ENCODE results near the gene ADARB1.

ADARB1 gene

DNA sequence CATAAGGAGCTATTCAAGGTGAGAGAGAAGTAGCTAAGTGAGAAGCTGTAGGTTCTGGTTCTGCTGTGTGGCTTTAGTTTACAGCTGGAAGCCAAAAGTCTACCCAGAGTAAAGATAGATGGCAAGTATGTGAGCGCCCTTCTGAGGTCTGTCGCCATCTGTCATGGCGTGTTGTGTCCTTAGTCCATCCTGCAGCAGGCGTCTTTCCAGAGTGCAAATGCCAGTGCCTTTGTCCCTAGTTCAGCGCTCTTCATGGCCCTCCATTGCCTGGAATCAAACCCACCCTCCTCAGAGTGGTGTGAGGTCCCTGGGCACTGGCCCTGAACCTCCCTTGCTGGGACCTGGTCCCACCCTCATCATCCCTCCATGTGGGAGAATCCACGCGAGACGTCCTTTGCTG, 96.6 kb downstream of the ADARB1 start:
- no peak for DNase-seq (ENCODE audit: low read depth in 2 of 2)

DNA sequence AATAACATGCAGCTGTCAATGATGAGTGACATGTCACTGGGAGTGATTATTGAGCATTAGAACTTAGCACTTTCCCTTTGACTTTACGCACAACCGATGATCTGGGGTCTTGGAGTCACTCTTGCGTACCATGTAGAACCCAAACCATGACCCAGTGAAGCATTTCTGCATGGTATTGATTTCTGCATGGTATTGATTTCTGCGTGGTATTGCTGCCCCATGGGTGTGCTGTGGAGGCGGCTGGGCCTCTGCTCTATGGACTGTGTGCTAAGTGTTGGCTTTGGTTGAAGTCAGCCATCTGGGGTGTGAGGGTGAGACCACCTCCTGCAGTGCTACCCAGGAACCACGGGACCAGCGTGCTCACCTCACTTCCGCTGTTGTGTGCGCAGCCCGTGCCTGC, 98.0 kb downstream of the ADARB1 start:
- no peak for DNase-seq (ENCODE audit: low read depth in 2 of 2)

DNA sequence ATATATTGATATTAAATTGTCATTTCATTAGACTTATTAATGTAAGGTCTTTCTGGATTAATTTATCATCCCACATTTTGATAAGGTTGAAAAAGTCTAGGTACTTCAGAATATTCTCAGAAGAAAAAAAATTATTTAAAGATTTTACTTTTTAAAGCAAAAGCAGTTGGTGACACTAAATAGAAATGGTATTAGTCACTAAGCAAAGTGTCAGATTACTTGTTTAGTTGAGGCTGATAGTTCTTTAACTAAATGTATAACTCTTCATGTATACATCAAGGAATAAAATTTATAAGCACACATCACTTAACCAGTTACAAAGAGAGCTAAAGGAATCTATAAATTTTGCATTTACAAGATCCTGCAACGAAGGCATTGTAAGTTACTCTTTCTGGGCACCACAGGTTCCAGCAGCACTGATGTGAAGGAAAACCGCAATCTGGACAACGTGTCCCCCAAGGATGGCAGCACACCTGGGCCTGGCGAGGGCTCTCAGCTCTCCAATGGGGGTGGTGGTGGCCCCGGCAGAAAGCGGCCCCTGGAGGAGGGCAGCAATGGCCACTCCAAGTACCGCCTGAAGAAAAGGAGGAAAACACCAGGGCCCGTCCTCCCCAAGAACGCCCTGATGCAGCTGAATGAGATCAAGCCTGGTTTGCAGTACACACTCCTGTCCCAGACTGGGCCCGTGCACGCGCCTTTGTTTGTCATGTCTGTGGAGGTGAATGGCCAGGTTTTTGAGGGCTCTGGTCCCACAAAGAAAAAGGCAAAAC, 101.1 kb downstream of the ADARB1 start:
- DNase-seq (ENCODE audit: low read depth in 2 of 2) = no peak

DNA sequence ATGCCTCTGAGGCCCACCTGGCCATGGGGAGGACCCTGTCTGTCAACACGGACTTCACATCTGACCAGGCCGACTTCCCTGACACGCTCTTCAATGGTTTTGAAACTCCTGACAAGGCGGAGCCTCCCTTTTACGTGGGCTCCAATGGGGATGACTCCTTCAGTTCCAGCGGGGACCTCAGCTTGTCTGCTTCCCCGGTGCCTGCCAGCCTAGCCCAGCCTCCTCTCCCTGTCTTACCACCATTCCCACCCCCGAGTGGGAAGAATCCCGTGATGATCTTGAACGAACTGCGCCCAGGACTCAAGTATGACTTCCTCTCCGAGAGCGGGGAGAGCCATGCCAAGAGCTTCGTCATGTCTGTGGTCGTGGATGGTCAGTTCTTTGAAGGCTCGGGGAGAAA, 101.8 kb downstream of the ADARB1 start:
- DNase-seq (ENCODE audit: low read depth in 2 of 2) = no peak

DNA sequence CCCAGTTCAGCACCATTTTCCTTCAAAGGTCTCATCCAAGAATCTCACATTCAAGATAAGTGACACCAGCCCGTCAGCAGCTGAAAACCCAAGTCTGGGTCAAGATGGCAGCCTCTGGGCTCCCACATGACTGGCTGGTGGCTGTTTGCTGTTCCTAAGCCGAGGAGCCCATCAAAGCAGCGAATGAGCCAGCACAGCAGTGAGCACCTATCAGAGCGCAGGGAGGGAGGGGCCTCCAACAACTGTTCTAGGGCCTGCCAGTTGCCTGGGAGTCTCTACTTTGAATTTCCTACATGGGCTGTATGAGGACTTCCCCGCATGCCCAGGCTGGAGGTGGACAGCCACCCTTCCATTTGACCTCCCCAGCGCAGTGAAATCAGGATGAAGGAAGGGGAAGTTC, 102.7 kb downstream of the ADARB1 start:
- no peak for DNase-seq (ENCODE audit: low read depth in 2 of 2)

DNA sequence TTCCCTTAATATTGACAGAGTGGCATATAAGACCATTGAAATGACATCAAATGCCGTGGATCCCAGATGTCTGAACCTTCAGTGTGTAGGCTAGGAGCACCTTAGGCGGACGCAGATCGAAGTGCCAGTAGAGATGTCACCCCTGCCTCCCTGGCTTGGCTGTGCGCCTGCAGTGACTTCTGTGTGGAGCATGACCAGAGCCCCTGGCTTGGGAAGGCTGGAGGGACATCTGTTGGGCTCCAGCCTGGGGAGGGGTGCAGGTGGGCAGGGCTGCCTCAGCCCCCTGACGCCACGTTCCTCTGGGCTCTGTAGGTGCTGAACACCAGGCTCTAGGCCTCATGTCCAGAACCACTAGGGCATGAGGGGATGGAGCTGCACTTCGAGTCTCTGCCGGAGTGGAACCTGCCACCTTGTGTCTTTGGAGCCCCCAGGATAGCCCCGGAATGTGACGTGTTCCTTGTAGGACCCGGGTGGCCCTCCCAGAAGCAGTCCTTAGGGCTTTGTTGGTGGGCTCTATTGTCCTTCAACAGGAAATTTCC, 103.8 kb downstream of the ADARB1 start:
- DNase-seq (ENCODE audit: low read depth in 2 of 2) = no peak

DNA sequence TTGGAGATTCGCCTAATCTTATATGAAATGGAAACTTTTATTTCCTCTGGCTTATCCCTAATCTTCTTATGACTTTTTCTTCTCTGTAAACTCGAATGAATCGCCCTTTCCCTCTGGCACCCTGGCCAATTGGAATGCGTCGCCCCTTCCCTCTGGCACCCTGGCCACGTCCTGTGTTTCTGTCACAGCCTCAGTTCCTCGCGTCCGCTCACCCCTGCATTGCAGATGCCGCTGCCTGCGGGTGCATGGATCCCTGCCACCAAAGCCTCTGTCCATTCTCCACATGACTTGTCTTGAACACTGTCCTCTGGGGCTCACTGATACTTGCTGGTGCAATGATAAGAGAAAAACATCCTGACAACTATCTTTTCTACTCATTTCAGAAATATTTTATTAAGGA, 104.6 kb downstream of the ADARB1 start:
- no peak for DNase-seq (ENCODE audit: low read depth in 2 of 2)

DNA sequence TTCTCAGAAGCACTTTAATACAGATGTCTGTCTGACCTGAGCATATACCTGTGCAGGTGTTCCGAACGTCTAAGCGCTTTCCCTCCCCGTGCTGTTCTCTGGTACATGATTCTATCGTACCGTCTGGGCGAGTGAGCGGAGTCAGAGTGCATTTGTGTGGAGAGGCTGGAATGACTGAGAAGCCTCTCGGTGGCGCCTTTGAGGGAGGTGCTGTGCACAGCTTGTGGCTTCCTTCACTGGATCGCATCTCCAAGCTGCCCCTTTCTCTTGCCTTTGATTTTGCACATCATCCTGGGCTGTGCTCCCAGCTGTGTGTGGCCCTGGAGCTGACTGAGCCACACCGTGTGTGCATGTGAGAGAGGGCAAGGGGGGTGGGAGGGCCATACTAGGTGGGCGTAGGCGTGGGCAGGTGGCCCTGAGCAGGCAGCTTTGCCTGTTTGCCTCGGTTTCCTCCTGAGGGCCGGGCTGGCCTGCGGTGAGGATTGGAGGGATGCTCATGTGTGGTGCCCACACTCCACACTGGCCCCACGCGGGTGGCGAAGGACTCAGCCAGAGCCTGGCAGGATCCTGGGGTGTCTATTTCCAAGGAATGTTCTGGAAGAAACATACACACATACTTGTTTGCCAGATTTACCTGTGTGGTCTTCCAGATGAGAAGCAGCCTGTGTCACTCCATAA, 105.3 kb downstream of the ADARB1 start:
- no peak for DNase-seq (ENCODE audit: low read depth in 2 of 2)

DNA sequence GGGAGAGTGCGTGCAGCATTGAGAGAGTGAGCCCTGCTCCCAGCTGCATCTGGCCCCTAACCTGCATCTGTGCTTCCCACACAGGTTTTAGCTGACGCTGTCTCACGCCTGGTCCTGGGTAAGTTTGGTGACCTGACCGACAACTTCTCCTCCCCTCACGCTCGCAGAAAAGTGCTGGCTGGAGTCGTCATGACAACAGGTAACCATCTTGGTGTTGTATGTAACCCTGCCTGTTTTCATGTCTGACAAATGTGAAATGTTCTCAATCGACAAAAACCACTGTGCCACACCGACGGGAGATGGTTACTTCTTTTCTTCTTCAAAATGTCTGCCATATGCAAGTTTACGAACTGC, 105.8 kb downstream of the ADARB1 start:
- DNase-seq (ENCODE audit: low read depth in 2 of 2) = no peak

DNA sequence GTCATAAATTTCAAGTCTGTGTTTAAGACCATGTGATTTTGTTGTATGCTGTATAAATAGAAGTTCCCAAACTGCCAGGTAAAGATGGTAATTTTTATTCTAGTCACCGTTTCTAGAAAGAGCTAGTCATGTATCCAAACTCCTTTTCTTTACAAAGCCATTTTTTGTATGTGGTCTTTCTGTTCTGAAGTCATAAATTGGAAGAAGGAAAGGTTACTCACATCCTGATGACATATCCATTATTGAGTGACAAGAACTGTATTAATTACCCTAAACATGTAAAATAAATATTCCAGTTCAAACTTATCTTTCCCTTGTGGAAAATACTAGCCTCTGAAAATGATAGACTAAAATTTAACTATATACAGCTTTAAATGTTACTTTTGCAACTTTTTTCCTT, 108.6 kb downstream of the ADARB1 start:
- no peak for DNase-seq (ENCODE audit: low read depth in 2 of 2)

DNA sequence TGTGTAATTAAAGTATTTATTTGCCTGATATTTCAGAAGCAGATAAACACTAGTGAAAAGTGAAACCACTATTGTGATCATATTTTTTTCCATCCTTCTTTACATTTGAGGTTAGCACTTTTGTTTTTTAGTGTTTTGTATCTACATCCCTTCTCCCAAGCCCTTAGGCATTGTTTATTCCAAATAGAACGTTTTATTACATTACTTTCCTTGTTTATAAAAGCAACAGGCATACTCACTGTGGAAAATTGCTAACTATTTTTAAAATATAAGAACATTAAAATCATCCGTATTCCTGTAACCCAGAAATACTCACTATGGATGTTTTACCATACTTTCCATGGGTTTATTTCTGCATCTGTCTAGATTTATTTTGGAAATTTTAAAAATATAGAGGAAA, 109.5 kb downstream of the ADARB1 start:
- no peak for DNase-seq (ENCODE audit: low read depth in 2 of 2)

DNA sequence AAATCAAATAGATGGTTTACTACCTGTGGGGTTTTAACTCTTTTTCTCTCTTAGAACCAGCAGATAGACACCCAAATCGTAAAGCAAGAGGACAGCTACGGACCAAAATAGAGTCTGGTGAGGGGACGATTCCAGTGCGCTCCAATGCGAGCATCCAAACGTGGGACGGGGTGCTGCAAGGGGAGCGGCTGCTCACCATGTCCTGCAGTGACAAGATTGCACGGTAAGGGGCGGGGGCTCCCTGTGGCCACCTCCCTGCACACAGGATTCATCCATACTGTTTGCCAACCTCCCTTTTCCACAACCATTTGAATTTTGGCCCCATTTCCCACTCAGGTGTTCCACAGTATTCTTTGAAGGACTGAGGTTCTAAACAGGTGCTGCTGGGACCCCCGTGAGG, 110.5 kb downstream of the ADARB1 start:
- no peak for DNase-seq (ENCODE audit: low read depth in 2 of 2)

DNA sequence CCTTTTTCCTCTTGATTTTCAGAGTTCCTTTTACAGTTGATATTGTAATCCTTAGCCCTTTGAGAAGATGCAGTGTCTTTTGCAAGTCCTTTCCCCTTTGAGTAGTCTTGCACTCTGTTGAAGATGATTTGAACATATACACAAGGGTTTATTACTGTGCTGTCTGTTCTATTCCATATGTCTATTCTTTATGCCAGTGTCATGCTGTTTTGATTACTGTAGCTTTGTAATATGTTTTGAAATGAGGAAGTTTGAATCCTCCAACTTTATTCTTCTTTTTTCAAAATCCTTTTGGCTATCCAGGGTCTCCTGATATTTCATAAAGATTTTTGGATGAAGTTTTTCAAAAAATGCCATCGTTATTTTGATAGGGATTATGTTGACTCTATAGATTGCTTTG, 112.3 kb downstream of the ADARB1 start:
- no peak for DNase-seq (ENCODE audit: low read depth in 2 of 2)

DNA sequence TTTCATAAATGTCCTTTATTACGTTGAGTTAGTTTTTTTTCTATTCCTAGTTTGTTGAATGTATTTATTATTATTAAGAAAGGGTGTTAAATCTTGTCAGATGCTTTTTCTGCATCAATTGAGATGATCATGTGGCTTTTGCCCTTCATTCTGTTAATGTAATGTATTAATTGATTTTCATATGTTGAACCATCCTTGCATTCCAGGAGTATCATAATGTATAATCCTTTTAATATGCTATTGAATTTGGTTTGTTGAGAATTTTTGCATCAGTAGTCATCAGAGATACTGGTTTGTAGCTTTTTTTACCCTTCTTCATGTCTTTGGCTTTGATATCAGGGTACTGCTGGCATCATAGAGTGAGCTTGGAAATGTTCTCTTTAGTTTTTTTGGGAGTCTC, 113.3 kb downstream of the ADARB1 start:
- no peak for DNase-seq (ENCODE audit: low read depth in 2 of 2)

DNA sequence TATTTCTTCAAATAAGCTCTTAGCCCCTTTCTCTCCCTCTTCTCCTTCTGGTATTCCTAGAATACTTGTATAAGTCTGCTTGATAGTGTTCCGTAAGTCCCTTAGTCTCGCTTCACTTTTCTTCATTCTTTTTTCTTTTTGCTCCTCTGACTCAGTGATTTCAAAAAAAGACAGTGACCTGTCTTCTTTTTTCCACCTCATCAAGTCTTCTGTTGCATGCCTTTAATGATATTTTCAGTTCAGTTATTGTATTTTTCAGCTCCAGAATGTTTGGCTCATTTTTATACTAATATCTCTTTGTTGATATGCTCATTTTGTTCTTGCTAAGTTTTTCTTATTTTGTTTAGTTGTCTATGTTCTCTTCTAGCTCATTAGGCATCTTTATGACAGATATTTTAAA, 115.6 kb downstream of the ADARB1 start:
- no peak for DNase-seq (ENCODE audit: low read depth in 2 of 2)

DNA sequence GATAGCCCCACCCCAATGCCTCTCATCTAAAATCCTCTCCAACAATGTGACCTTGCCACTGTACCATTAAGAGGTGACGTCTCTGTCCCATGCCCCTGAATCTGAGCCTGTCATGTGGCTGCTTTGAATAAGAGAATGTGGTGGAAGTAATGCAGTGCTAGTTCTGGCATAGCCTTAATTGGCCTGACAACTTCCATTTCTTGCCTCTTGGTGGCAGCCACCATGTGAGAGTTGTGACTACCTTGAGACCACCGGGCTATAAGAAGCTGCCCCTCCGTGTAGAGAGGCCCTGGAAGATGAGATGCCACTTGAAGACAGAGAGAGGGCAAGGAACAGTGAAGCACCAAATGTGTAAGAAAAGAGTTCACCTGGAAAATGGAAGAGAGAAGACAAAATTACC, 118.0 kb downstream of the ADARB1 start:
- no peak for DNase-seq (ENCODE audit: low read depth in 2 of 2)

DNA sequence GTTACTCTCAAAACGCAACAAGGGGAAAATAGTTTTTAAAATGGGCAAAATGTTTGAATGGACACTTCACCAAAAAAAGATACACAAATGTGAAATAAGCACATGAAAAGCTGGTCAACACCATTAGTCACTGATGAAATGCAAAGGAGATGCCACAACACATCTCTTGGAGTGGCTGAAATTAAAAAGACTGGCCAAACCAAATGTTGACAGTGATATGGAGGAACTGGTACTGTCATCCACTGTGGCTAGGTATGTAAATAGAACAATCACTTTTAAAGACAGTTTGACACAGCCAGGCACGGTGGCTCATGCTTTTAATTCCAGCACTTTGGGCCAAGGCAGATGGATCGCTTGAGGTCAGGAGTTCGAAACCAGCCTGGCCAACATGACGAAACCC, 122.2 kb downstream of the ADARB1 start:
- DNase-seq (ENCODE audit: low read depth in 2 of 2) = no peak

DNA sequence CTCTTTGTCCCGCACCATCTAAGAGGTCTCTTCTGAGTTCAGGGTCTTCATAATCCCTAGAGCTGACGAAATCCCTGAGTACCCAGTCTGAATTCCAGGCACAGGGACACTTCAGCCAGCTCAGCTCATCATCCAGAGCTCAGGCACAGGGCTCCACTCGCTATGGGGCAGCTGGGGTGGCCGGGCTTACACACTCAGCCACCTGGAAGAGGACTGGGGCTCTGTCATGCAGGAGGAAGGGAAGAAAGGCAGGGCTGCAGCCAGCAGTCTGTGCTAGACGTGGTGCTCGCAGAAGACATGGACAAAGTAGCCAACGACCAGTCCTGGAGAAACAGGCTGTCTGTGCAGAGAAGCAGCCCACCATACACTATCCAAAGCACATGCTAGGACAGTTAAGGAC, 124.8 kb downstream of the ADARB1 start:
- DNase-seq (ENCODE audit: low read depth in 2 of 2) = no peak

DNA sequence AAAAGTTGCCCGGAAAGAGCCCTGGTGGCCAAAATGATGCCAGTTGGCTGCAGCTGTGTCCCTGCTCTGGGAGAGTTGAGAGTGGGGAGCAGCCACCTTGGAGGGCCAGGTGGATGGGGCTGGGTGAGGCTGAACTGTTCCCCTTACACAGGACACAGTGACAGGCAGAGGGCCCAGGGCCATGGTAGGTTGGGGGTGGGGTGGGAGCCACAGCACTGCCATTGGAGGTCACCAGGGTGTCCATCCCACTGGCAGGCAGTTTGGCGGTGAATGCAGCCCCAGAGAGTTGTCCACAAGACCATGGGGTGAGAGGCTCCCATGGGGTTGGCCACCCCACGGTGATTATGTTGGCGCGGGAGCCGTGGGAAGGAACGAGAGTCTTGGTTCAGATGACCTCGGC, 125.7 kb downstream of the ADARB1 start:
- DNase-seq (ENCODE audit: low read depth in 2 of 2) = no peak

DNA sequence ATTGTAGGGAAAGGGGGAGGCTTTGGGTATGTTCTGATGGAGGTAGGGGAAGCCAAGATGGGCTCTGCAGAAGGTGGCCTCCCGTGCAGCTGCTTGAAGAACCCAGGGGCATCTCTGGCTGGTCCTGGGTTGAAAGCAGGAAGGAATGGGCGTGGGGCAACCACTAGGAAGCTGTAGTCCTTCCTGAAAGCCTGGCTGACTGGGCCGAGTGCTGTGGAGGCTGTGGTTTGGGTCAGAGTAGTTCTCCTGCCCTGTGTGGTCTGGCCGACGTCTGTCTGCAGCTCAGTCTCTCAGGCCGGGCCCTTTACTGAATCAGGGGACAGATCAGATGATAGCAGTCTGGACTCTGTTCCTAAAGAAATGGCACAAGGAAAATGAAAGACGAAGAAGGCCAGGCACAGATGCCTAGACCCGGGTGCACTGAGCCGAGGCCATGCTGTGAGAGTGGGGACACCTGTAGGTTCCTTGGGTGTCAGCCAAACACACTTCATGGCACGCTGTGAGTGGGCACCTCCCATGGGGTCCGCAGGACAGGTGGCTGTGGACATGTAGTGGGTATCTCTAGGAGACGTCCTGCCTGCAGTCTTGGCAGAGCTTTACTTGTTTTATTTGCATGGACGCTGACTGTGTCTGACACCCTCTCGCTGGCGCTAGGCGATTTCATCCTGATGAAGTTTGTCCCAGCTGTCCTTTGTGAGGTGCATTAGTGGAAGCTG, 126.4 kb downstream of the ADARB1 start:
- no peak for DNase-seq (ENCODE audit: low read depth in 2 of 2)

DNA sequence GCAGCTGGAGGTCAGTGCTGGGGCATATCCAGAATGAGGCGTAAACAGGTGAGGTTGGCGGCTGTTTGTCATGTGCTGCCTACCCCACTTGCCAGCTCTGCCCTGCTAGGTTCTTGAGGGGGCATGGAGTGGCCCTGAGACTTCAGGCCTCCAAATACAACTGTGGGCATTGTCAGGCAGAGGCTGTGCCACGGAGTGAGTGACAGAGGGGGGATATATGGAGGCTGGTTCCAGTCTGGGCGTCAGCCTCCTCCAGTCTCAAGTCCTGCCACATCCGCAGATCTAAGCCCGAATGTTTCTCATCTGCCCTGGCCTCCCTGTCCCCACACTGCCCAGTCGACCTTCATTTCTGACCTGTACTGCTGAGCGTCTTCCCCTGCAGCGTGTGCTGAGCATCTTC, 128.0 kb downstream of the ADARB1 start:
- no peak for DNase-seq (ENCODE audit: low read depth in 2 of 2)

DNA sequence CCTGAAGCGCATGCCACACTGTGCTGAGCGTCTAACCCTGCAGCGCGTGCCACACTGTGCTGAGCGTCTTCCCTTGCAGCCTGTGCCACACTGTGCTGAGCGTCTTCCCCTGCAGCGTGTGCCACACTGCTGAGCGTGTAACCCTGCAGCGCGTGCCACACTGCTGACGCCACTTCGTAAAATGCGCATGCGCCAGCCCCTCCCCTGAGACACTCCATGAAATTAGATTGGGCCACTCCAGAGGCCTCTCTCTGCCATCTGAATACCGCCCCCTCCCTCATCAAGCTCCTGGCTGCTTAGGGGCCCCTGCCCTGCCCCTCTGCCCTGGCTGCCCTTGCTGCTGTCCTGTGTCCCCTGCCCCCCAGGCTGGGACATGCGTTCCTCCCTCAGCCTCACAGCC, 128.5 kb downstream of the ADARB1 start:
- no peak for DNase-seq (ENCODE audit: low read depth in 2 of 2)

DNA sequence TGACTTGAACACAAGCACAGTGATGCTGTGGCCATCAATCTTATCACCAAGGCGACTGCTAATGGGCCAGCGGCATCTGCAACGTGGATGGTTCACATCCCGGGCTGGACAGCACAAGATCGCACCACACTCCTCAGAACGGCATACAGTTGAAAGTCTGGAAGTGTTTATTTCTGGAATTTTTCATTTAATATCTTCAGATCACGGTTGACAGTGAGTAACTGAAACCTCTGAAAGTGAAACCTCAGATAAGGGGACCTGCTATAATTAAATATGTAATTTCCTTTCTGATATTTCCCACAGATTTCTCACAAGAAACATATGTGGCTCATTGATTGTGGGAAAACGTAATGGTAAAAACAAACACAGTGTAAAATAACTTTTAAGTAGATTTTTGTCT, 129.6 kb downstream of the ADARB1 start:
- DNase-seq (ENCODE audit: low read depth in 2 of 2) = no peak

All from stimulated activated CD8-positive, alpha-beta memory T cell treated with anti-CD3 and anti-CD28 coated beads, Interleukin-15, amount 100 ng/mL, for 48 hours (primary cell).